ENCODE measurements around the gene DENND6B. TPM values are rescaled to one million over a fixed set of nuclear protein-coding genes. Genes with fewer than 3 reads are reported as not detected.

The DENND6B gene
- total and polyA plus RNA-seq, 2 of the 13 experiments (the other 11 are each of a cell fraction or from before 2014, with no cell fraction given): 0.95 to 3.8 TPM

DNA sequence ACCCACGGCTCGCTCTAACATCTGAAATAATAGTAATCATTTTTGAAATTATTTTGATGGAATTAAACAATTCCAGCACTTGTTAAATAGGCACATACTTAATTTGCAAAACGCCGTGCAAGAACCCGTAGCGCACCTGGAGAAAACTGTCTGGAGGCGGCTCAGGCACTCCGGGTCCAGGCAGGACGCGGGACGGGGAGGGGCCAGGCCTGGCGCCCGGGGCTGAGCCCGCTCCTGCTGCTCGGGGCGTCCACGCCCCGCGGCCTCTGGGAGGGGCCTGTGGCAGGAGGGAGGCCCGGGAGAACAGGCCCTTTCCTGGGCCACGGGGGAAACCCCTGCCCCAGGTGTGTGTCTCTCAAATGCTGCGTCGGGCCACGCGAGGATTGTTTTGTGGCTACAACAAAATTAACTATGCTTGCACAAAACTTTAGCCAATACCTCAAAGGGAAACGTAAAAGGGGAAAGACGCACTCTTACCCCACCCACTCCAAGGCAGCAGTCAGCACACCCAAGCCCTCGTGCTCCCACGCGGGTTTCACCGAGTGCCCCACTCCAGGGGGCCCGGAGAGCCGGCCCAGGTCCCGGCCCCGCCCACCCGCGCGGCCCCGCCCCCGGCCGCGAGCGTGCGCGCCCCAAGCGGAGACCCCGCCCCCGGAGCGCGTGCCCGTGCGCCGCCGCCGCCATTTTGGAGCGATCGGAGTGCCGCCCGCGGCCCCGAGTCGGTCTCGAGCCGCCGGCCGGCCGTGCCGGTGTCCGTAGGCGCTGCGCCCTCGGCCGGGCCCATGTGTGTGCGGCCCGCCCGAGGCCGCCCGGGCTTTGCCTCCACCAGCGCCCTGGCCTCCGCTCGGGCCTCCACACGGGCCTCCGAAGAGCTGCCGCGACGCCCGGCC lies 16.1 kb upstream of the DENND6B start, which contains the start of gene PPP6R2 (continued):
- TF ChIP-seq ZNF773 (CRISPR knock-in tag; IDR thresholded peaks at IDR 0.05; ENCODE audit: borderline replicate concordance): peak; percentile 71; the same call in 1 of the 2 replicates
- no peak for TF ChIP-seq GTF3A (CRISPR knock-in tag; conservative IDR thresholded peaks at IDR 0.05)
- TF ChIP-seq, protein P1, sequence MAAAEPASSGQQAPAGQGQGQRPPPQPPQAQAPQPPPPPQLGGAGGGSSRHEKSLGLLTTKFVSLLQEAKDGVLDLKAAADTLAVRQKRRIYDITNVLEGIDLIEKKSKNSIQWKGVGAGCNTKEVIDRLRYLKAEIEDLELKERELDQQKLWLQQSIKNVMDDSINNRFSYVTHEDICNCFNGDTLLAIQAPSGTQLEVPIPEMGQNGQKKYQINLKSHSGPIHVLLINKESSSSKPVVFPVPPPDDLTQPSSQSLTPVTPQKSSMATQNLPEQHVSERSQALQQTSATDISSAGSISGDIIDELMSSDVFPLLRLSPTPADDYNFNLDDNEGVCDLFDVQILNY (CRISPR knock-in tag; conservative IDR thresholded peaks at IDR 0.05): no peak
- no peak for TF ChIP-seq ZBTB33 (CRISPR knock-in tag; IDR thresholded peaks at IDR 0.05)
- TF ChIP-seq SPEN (CRISPR knock-in tag; IDR thresholded peaks at IDR 0.05; ENCODE audit: low read depth): no peak
- TF ChIP-seq SIN3A (IDR thresholded peaks at IDR 0.05; ENCODE audit: borderline replicate concordance, low read depth, low read length): no peak
- TF ChIP-seq KAT8 (CRISPR knock-in tag; IDR thresholded peaks at IDR 0.05): no peak
- TF ChIP-seq ZNF264 (CRISPR knock-in tag; IDR thresholded peaks at IDR 0.05): no peak
- 0 out of 2 replicates have a peak, but pooled peaks have one; percentile 22 for TF ChIP-seq ZNF563 (CRISPR knock-in tag; IDR thresholded peaks at IDR 0.05)
- TF ChIP-seq ZBTB42 (CRISPR knock-in tag; IDR thresholded peaks at IDR 0.05): no peak
- peak; percentile 15; the same call in 1 of the 2 replicates for TF ChIP-seq ZNF317 (CRISPR knock-in tag; IDR thresholded peaks at IDR 0.05)
- no peak for TF ChIP-seq REPIN1 (CRISPR knock-in tag; IDR thresholded peaks at IDR 0.05; ENCODE audit: borderline replicate concordance, low read depth)
- TF ChIP-seq, protein P2, sequence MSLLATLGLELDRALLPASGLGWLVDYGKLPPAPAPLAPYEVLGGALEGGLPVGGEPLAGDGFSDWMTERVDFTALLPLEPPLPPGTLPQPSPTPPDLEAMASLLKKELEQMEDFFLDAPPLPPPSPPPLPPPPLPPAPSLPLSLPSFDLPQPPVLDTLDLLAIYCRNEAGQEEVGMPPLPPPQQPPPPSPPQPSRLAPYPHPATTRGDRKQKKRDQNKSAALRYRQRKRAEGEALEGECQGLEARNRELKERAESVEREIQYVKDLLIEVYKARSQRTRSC (CRISPR knock-in tag; IDR thresholded peaks at IDR 0.05; ENCODE audit: low read depth): no peak
- TF ChIP-seq, protein P3, sequence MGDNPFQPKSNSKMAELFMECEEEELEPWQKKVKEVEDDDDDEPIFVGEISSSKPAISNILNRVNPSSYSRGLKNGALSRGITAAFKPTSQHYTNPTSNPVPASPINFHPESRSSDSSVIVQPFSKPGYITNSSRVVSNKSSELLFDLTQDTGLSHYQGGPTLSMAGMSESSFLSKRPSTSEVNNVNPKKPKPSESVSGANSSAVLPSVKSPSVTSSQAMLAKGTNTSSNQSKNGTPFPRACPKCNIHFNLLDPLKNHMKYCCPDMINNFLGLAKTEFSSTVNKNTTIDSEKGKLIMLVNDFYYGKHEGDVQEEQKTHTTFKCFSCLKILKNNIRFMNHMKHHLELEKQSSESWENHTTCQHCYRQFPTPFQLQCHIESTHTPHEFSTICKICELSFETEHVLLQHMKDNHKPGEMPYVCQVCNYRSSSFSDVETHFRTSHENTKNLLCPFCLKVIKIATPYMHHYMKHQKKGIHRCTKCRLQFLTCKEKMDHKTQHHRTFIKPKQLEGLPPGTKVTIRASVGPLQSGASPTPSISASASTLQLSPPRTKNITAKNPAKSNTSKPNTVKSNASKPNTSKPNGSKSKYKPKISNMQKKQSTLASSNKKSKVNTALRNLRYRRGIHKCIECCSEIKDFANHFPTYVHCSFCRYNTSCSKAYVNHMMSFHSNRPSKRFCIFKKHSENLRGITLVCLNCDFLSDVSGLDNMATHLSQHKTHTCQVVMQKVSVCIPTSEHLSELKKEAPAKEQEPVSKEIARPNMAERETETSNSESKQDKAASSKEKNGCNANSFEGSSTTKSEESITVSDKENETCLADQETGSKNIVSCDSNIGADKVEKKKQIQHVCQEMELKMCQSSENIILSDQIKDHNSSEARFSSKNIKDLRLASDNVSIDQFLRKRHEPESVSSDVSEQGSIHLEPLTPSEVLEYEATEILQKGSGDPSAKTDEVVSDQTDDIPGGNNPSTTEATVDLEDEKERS (CRISPR knock-in tag; IDR thresholded peaks at IDR 0.05): 0 out of 2 replicates have a peak, but pooled peaks have one; percentile 64
- TF ChIP-seq HOXA5 (CRISPR knock-in tag; IDR thresholded peaks at IDR 0.05): no peak; the same call in 1 of the 2 replicates
- TF ChIP-seq ZNF143 (CRISPR knock-in tag; IDR thresholded peaks at IDR 0.05): no peak
- TF ChIP-seq ZNF777 (CRISPR knock-in tag; IDR thresholded peaks at IDR 0.05): no peak
- TF ChIP-seq ZNF292 (CRISPR knock-in tag; IDR thresholded peaks at IDR 0.05; ENCODE audit: borderline replicate concordance, low read depth): no peak
- TF ChIP-seq KDM4B (CRISPR knock-in tag; IDR thresholded peaks at IDR 0.05): no peak
- TF ChIP-seq ZNF3 (CRISPR knock-in tag; IDR thresholded peaks at IDR 0.05): no peak
- TF ChIP-seq PHF20 (CRISPR knock-in tag; IDR thresholded peaks at IDR 0.05): no peak
- TF ChIP-seq MEIS1 (CRISPR knock-in tag; IDR thresholded peaks at IDR 0.05; ENCODE audit: borderline replicate concordance): 0 out of 2 replicates have a peak, but pooled peaks have one; percentile 40

Data from HepG2 (cell line).